MM.1S (cell line): ENCODE results near the gene PTPRR.

Source experiments
- DNase-seq: peaks from one replicate; pipeline ENCODE4 v3.0.0-alpha.2; 2015
- H2AFZ ChIP-seq: fragments of 300-600 bp; sonication (generic); 2 replicates; pipeline ENCODE4 v1.6.0; 2016; ENCODE audit warnings: antibody characterized with exemption, low read length
- H3F3A ChIP-seq: fragments of 300-600 bp; sonication (generic); 2 replicates; pipeline ENCODE4 v1.6.1; 2016; ENCODE audit warnings: mild to moderate bottlenecking, antibody characterized with exemption, low read length, moderate library complexity, mixed read lengths; ENCODE audit not compliant: insufficient read depth
- H3K27ac ChIP-seq: fragments of 300-600 bp; sonication (generic); 2 replicates; pipeline ENCODE4 v1.5.1; 2016; ENCODE audit warnings: mild to moderate bottlenecking, low read length
- H3K27me3 ChIP-seq: fragments of 300-600 bp; sonication (generic); replicated peaks from 2 replicates; pipeline ENCODE4 v1.6.0; 2016; ENCODE audit warnings: low read length; ENCODE audit not compliant: insufficient read depth
- H3K36me3 ChIP-seq: fragments of 300-600 bp; sonication (generic); replicated peaks from 2 replicates; pipeline ENCODE4 v1.6.1; 2016; ENCODE audit warnings: mild to moderate bottlenecking, low read length, mixed read lengths; ENCODE audit not compliant: insufficient read depth
- H3K4me1 ChIP-seq: fragments of 300-600 bp; sonication (generic); 2 replicates; pipeline ENCODE4 v1.6.1; 2016; ENCODE audit warnings: low read length, mixed read lengths
- H3K4me2 ChIP-seq: fragments of 300-600 bp; sonication (generic); 2 replicates; pipeline ENCODE4 v1.6.0; 2016; ENCODE audit warnings: low read depth, low read length
- H3K4me3 ChIP-seq: fragments of 300-600 bp; sonication (generic); 2 replicates; pipeline ENCODE4 v1.5.1; 2016; ENCODE audit warnings: low read length, mixed read lengths
- H3K79me2 ChIP-seq: fragments of 300-600 bp; sonication (generic); 2 replicates; pipeline ENCODE4 v1.6.1; 2016; ENCODE audit warnings: mixed run types, low read length, mixed read lengths
- H3K9ac ChIP-seq: fragments of 300-600 bp; sonication (generic); 2 replicates; pipeline ENCODE4 v1.6.1; 2016; ENCODE audit warnings: low read length, mixed read lengths
- H3K9me2 ChIP-seq: fragments of 300-600 bp; sonication (generic); replicated peaks from 2 replicates; pipeline ENCODE4 v1.6.1; 2016; ENCODE audit warnings: mild to moderate bottlenecking, low read length, mixed read lengths; ENCODE audit not compliant: insufficient read depth
- H3K9me3 ChIP-seq: fragments of 300-600 bp; sonication (generic); replicated peaks from 2 replicates; pipeline ENCODE4 v1.6.1; 2016; ENCODE audit warnings: mild to moderate bottlenecking, low read length, mixed read lengths; ENCODE audit not compliant: insufficient read depth
- H4K20me1 ChIP-seq: fragments of 300-600 bp; sonication (generic); 2 replicates; pipeline ENCODE4 v1.6.1; 2016; ENCODE audit warnings: mild to moderate bottlenecking, low read length, moderate library complexity, mixed read lengths; ENCODE audit not compliant: insufficient read depth
- EZH2 ChIP-seq: fragments of 300-600 bp; sonication (generic); optimal IDR thresholded peaks from 2 replicates; pipeline ENCODE3; 2017; ENCODE audit warnings: low read depth, mild to moderate bottlenecking, antibody characterized with exemption, low read length, mixed read lengths
- EZH2phosphoT487 ChIP-seq: fragments of 300-600 bp; sonication (generic); IDR thresholded peaks from 2 replicates; pipeline ENCODE4 v1.6.1; 2018; ENCODE audit warnings: antibody characterized with exemption, low read length
- TF ChIP-seq, protein P1 (sequence below): fragments of 300-600 bp; sonication (generic); IDR thresholded peaks from 2 replicates; pipeline ENCODE4 v1.5.1; 2016; ENCODE audit warnings: antibody characterized with exemption, low read length, mixed read lengths

The PTPRR gene

GRCh38 chr12:70779250-70779649 lies 141.3 kb downstream of the PTPRR start:
- no peak overlapping the region for H3K9ac ChIP-seq
- H3K4me3 ChIP-seq: no peak overlapping the region
- TF ChIP-seq EZH2 (no peak), EZH2phosphoT487 (no peak)
- TF ChIP-seq, protein P1, sequence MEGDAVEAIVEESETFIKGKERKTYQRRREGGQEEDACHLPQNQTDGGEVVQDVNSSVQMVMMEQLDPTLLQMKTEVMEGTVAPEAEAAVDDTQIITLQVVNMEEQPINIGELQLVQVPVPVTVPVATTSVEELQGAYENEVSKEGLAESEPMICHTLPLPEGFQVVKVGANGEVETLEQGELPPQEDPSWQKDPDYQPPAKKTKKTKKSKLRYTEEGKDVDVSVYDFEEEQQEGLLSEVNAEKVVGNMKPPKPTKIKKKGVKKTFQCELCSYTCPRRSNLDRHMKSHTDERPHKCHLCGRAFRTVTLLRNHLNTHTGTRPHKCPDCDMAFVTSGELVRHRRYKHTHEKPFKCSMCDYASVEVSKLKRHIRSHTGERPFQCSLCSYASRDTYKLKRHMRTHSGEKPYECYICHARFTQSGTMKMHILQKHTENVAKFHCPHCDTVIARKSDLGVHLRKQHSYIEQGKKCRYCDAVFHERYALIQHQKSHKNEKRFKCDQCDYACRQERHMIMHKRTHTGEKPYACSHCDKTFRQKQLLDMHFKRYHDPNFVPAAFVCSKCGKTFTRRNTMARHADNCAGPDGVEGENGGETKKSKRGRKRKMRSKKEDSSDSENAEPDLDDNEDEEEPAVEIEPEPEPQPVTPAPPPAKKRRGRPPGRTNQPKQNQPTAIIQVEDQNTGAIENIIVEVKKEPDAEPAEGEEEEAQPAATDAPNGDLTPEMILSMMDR: no peak
- no peaks in the 10 kb centered on the region for H3K79me2 ChIP-seq
- H3K4me2 ChIP-seq: no peak overlapping the region
- H3K9me2 ChIP-seq: no peaks in the 10 kb centered on the region
- H2AFZ ChIP-seq: no peak overlapping the region
- H3F3A ChIP-seq: no peaks in the 10 kb centered on the region
- no peaks in the 10 kb centered on the region for H3K9me3 ChIP-seq
- H4K20me1 ChIP-seq: no peaks in the 10 kb centered on the region
- H3K27ac ChIP-seq: no peak overlapping the region
- H3K4me1 ChIP-seq: no peaks in the 10 kb centered on the region
- H3K36me3 ChIP-seq: no peaks in the 10 kb centered on the region
- no peaks in the 10 kb centered on the region for H3K27me3 ChIP-seq
- DNase-seq: no peak

- TF ChIP-seq, protein P1: no peak
- TF ChIP-seq EZH2 (no peak), EZH2phosphoT487 (no peak)
- Histone ChIP-seq H3K4me2 (no peak overlapping the region), H4K20me1 (no peaks in the 10 kb centered on the region), H3K27me3 (no peaks in the 10 kb centered on the region), H3K9me2 (no peaks in the 10 kb centered on the region), H3K36me3 (no peaks in the 10 kb centered on the region), H3F3A (no peaks in the 10 kb centered on the region), H3K79me2 (no peaks in the 10 kb centered on the region), H2AFZ (no peak overlapping the region), H3K9ac (no peak overlapping the region), H3K9me3 (no peaks in the 10 kb centered on the region), H3K27ac (no peak overlapping the region), H3K4me1 (no peaks in the 10 kb centered on the region), H3K4me3 (no peak overlapping the region)
- DNase-seq: no peak
These were observed 146.5 kb downstream of the PTPRR start for GRCh38 chr12:70774055-70774454.

DNA sequence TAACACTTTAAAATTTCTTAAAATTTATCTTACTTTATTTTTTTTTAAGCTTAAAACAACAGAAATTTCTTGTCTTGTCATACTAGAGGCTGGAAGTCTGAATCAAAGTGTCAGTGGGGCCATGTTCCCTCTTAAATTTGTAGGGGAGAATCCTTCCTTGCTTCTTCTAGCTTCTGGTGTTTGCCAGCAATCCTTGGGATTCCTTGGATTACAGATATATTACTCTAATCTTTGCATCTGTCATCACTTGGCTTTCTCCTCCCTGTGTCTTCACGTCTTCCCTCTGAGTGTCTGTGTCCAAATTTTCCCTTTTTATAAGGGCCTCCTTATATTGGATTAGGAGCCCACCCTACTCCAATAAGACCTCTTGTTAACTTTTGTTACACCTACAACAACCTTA lies 147.7 kb downstream of the PTPRR start:
- Histone ChIP-seq H2AFZ (no peak overlapping the region), H3K9me2 (no peaks in the 10 kb centered on the region), H3K4me1 (no peaks in the 10 kb centered on the region), H3K4me2 (no peak overlapping the region), H3K9me3 (no peaks in the 10 kb centered on the region), H3K36me3 (no peaks in the 10 kb centered on the region), H4K20me1 (no peaks in the 10 kb centered on the region), H3K4me3 (no peak overlapping the region), H3F3A (no peaks in the 10 kb centered on the region), H3K79me2 (no peaks in the 10 kb centered on the region), H3K9ac (no peak overlapping the region), H3K27ac (no peak overlapping the region), H3K27me3 (no peaks in the 10 kb centered on the region)
- DNase-seq: no peak
- TF ChIP-seq EZH2phosphoT487 (no peak), EZH2 (no peak)
- TF ChIP-seq, protein P1: no peak

GRCh38 chr12:70771581-70771980 lies 149.0 kb downstream of the PTPRR start:
- H3K9me2 ChIP-seq: no peaks in the 10 kb centered on the region
- no peaks in the 10 kb centered on the region for H3F3A ChIP-seq
- no peak overlapping the region for H3K27ac ChIP-seq
- no peak overlapping the region for H3K9ac ChIP-seq
- H3K79me2 ChIP-seq: no peaks in the 10 kb centered on the region
- H3K4me3 ChIP-seq: no peak overlapping the region
- H4K20me1 ChIP-seq: no peaks in the 10 kb centered on the region
- no peak overlapping the region for H3K4me2 ChIP-seq
- TF ChIP-seq EZH2 (no peak), EZH2phosphoT487 (no peak)
- TF ChIP-seq, protein P1: no peak
- H3K4me1 ChIP-seq: no peaks in the 10 kb centered on the region
- H2AFZ ChIP-seq: no peak overlapping the region
- no peaks in the 10 kb centered on the region for H3K36me3 ChIP-seq
- H3K27me3 ChIP-seq: no peaks in the 10 kb centered on the region
- no peaks in the 10 kb centered on the region for H3K9me3 ChIP-seq
- DNase-seq: no peak
